Measurements from ENCODE around the gene NUCB2. TPM values are rescaled to one million over a fixed set of nuclear protein-coding genes. Genes with fewer than 3 reads are reported as not detected.

Gene NUCB2
- total RNA-seq: 78.4 and 87.4 TPM in 2 replicates

DNA sequence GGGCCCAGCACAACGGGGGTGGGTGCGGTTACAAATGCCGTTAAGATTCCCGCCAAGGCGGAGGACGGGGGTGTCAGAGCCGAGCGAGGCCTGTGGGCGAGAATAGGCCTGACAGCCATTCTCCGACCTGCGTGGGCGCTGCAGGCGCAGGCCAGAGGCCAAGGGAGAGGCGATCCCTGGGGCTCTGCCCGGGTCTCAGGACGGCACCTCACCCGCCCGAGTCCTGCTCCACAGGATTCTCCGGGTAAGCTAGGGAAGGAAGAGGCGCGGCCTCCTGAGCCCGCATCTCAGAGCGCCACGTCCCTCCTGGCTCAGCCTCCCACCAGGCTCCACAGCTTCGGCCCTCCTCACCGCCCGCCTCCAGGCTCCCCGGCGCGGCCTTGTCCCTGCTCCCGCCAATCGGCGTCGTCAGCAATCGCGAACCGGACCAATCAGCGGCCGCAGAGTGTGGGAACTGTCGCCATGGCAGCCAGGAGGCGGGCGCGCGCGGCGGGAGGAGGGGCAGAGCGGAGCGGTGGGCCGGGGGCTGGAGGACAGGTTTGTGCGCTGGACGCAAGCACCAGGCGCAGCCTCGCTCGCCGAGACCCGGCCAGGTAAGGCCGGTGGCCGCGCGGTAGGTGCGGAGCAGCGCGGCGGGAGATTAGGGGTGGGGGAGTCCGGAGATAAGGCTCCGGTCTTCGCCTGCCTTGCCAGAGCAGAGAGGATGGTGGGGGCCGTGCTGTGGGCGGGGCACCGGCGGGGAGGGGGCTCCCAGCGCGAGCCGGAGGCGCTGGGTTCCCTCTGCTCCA, at the start of gene NUCB2:
Gene NUCB2, plus strand, starts transcription at position 504 of the 788 bp plus-strand sequence. CDS start 18,585 bp downstream, outside the sequence.

DNA sequence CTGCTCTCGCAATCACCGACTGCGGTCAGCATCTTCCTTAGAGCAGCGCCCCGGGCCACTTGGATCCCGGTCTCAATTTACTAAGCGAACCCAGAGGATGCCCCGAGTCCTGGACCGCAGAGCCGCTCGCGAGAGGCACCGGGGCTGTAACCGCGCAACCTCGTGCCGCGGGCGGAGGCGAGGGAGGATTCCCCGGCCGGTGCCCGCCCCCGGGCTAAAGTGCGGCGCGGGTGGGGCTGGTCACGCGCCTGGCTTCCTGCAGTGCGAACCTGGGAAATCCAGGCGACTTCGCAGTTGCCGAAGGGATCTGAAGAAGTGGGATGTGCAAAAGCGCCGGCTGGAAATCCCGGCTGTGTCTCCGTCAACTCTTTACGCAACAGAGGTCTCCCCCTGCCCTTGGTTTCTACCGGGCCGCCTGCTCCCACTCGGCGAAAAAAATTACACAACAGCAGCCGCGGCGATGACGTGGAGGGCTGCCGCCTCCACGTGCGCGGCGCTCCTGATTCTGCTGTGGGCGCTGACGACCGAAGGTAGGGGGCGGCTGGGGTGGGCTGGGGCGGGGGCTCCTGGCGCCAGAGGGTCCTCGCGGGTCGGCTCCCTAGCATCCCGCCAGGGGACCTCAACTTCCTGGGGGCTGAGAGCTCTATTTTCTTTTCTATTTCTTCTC, 75.1 kb downstream of the NUCB2 start, which contains the start of gene NCR3LG1:
Gene NCR3LG1, plus strand, starts transcription at position 291 of the 667 bp plus-strand sequence. Its CDS starts 170 bp downstream, at position 461.

Other genes starting within 250 kb of the NUCB2 start
- gene RPS13, start 199.1 kb upstream of the NUCB2 start, total RNA-seq: 1,145 and 1,394 TPM in 2 replicates
- 78.3 and 96.2 TPM in 2 replicates for gene PIK3C2A, start 68.8 kb upstream of the NUCB2 start, total RNA-seq
- 2.9 and 4.4 TPM in 2 replicates for gene NCR3LG1, start 75.1 kb downstream of the NUCB2 start, total RNA-seq
- gene KCNJ11, start 111.9 kb downstream of the NUCB2 start, total RNA-seq: under 0.01 and 0.18 TPM in 2 replicates
- not detected in 2 replicates for gene ABCC8, start 200.1 kb downstream of the NUCB2 start, total RNA-seq

All from endothelial cell of coronary artery (primary cell).